Retina (tissue), 1 donor: Measurements from ENCODE around the gene TOB1.

Source experiments
- DNase-seq: peaks from one replicate; pipeline ENCODE4 v3.0.0-alpha.2; 2016

The TOB1 gene

DNA sequence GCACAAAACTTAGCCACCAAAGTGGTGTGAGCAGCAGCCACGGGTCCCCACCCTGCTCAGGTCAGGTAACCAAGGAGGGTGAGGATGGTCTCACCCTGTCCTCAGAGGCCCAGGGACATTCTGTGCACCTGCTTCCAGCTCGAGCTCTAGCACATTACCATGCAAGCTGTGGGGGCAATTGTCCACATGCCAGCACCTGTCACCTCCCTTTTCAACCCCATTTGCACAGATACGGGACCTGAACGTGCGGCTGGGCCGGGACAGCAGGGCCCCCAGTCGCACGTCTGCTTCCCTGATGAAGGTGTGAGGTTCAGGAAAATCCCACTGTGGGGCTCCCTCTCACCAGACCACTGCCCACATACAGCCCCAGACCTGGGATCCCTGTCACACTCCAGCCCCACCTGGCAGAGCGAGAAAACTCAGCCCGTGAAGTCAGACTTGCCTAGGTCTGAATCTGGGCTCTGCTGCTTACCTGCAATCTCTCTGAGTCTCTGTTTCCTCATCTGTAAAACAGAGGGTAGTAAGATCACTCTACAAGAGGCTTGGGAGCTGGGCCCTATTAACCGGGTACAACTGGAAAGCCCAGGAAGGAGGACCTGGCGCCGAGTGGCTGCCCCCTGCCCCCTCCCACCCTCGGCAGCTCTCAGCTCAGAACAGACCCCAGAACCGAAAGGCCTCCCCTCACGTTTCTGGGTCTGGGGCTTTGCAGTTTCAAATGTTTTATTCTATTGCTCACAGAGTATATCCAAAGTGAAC, 22.8 kb downstream of the TOB1 start:
- no peak for DNase-seq

- DNase-seq, result no peak
Observed at GRCh38 chr17:50842506-50843149, 23.5 kb downstream of the TOB1 start.

GRCh38 chr17:50841949-50842354, 24.2 kb downstream of the TOB1 start:
- DNase-seq, result peak; percentile 90

DNA sequence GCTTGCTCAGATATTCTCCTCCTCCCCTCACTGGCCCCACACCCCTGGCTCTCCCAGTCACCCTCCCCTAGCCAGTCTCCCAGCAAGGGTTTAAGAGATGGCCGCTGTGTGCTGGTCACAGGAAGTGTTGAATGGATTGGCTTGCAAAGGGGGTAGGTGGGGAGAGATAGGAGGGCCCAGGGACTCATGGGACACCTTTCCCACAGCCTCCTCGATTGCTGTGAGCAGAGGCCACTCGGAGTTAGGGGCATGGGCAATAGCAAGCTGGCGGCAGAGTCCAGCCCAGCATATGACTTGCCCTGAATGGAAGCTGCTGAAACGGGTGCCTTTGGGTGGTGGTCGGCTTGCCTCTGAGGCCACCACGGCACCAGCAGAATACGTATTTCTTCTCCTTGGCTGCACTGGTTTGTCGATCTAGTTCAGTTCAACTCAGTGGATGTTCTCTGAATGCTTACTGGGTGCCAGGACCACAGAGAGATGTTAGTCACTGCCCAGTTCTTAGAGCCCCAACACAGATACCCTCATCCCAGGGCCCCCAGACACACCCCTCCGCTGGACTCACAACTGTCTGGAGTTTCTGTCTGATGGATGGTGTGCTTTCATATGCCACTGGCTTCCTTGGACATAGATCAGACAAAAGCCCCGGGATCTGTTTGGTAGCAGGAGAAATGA, 24.7 kb downstream of the TOB1 start:
- DNase-seq, result no peak

GRCh38 chr17:50840311-50840851, 25.8 kb downstream of the TOB1 start:
- DNase-seq, result peak; percentile 61

DNA sequence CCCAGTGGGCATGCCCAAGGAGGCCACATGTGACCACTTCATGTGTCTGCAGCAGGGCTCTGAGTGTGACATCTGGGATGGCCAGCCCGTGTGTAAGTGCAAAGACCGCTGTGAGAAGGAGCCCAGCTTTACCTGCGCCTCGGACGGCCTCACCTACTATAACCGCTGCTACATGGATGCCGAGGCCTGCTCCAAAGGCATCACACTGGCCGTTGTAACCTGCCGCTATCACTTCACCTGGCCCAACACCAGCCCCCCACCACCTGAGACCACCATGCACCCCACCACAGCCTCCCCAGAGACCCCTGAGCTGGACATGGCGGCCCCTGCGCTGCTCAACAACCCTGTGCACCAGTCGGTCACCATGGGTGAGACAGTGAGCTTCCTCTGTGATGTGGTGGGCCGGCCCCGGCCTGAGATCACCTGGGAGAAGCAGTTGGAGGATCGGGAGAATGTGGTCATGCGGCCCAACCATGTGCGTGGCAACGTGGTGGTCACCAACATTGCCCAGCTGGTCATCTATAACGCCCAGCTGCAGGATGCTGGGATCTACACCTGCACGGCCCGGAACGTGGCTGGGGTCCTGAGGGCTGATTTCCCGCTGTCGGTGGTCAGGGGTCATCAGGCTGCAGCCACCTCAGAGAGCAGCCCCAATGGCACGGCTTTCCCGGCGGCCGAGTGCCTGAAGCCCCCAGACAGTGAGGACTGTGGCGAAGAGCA, 26.4 kb downstream of the TOB1 start:
- DNase-seq, result no peak

- no peak for DNase-seq
Observed at GRCh38 chr17:50837980-50838954, 27.9 kb downstream of the TOB1 start.

- no peak for DNase-seq
Observed at GRCh38 chr17:50837286-50837979, 28.7 kb downstream of the TOB1 start.

DNA sequence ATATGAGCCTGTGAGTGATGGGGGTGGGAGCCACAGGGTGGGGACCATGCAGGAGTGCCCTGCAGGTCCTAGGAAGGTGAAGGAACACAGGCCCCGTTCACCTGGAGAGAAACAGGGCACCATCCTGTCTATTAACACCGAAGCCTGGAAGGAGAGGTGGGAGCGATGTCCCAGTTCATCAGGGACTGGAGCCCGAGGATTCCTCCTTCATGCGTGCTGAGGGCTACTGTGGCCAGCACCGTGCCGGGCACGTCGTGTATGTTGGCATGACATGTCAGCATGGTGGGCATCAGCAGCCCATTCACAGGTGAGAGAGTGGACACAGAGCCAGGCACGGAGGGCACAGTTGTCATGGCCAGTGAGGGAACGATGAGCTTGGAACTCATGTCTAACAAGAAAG, 29.3 kb downstream of the TOB1 start:
- DNase-seq, result no peak

DNA sequence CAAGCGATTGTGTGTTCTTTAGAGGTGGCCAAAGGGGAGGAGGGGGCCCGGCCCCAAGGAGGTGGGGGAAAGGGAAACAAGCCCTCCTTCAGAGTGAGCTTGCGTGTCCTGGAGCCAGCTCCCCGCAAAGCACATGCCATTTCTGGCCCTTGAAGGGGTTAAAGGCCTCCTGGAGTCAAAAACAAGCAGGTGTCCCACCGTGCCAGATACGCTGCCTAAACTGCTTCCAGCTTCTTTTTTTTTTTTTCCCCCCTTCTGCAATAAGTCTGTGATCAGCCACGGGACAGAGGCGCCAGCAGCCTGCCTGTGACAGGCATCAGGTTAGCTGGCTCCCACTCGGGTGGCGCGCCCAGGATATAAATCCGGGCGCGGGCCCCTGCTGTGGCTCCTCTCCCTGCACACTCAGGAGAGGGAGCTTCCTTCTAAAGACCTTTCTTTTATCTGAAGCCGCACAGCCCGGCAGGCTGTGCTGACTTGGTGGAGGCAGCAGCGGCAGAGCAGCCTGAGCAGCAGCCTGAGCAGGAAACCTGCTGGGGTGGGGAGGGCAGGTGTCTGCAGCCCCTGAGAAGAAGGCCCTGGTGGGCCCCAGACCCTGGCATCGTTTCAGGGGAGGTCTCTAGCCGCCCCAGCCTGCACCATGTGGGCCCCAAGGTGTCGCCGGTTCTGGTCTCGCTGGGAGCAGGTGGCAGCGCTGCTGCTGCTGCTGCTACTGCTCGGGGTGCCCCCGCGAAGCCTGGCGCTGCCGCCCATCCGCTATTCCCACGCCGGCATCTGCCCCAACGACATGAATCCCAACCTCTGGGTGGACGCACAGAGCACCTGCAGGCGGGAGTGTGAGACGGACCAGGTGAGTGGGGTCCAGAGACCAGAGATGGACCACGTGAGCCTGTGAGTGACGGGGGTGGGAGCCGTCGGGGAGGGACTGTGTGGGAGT, 30.6 kb downstream of the TOB1 start, which contains the start of gene WFIKKN2:
WFIKKN2 (plus strand) TSS at position 286 of the 934 bp plus-strand sequence; CDS start at position 638, 352 bp downstream.
- peak; percentile 56 for DNase-seq

- DNase-seq, result peak; percentile 75
Observed at GRCh38 chr17:50834429-50835300, 31.5 kb downstream of the TOB1 start.

DNA sequence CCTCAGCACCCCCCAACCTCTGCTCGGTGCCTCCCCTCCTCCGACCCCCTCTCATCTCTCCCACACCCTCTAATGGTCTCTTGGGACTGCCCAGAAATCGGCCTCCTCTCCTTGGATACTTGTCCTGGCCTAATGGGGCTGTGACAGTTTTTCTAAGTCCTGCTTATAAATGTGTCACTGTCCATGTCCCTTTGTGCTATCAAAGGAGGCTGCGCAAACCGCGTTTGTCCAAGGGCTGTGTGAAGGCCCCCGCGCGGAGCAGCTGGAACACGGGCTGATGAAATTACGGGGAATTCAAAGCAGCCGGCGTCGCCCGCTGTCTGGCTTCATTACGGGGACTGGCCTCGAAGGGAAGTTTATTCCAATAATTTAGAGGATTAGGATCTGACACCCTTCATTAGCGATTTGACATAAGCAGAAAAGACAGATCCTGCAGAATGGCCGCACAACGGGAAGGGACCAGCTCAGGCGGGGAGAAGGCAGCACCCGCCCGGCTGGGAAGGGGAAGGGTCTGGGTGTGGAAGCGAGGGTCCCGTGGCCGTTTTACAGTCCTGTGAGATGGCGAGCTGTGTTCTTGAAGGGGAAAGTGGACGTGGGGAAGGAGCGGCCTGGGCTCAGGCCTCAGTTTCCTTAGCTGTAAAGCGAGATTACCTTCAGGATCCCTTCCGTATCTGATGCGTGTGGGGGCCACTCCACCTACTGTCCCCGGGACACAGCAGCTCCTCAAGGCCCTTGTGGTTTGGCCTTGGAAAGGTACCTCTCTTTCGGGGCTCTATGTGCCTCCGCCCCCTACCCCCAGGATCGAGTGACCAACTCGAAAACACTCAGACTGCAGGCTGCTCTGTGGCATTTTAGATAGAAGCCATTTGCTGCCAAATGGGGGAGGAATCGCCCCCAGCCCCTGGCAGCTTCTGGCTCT, 32.4 kb downstream of the TOB1 start:
- DNase-seq, result peak; percentile 88

- DNase-seq, result no peak
Observed at GRCh38 chr17:50832864-50833381, 33.2 kb downstream of the TOB1 start.

DNA sequence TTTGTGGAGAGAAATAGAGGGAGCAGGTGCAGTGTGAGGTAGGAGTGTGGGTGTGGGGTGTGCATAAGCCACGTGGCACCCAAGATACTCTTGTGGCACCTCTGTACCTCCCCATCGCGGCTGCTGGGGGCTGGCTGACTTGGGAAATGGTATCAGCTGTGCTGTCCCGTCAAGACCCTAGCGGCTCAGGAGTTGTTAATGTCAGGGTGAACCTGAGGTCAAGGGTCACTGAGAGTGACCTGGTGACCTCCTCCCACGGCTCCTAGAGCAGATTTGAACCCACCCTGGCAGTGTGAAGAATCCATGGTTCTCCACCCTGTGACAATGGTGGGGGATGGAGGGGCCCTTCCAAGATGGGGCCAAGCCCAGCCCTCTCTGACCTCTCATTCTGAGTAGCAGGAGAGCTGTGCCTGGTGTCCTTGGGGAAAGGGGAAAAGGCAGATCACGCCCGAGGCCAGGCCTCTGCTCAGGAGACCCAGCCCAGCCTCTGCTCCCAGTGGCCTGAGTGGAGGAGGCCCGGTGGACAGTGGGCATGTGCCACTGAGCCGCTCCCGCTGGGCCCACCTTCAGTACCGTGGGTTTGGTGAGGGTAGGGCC, 33.8 kb downstream of the TOB1 start:
- DNase-seq, result no peak

DNA sequence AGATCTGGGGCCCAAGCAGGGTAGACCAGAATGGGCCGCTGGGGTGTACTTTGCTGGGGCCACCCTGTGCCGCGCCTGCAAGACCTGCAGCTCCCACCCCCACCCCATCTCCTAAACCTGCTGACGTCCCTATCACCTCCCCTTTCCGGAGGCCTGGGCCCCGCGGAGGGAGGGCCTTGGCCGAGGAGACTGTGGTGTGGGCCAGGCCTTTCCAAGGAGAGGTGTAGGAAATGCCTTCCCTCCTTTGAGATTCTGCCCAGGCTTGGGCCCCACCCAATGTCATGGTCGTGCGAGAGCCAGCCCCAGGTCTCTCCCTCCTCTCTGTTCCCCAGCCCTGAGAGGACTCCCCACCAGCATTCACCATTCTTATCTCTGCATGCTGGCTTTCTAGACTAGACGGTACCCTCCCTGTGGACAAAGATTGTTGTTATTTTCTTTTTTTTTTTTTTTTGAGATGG, 34.7 kb downstream of the TOB1 start:
- no peak for DNase-seq

DNA sequence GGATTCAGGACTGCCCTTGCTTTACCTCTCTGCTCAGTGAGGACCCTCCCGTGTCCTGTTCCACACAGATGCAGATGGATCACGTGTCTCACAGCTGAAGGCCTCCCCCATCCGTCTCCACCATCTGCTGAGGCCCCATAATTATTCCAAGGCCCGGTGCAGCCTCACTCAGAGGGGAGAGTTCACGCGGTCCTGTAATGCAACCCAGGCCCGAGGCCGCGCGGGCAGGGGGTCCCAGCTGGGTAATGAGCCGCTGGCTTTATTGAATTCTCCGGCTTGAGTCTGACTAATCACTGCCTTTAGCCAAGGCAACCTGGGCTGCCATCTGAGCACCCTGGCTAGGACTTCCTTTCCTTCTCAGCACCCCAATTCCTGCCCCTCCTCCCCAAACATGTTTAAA, 35.2 kb downstream of the TOB1 start:
- DNase-seq, result peak; percentile 90

DNA sequence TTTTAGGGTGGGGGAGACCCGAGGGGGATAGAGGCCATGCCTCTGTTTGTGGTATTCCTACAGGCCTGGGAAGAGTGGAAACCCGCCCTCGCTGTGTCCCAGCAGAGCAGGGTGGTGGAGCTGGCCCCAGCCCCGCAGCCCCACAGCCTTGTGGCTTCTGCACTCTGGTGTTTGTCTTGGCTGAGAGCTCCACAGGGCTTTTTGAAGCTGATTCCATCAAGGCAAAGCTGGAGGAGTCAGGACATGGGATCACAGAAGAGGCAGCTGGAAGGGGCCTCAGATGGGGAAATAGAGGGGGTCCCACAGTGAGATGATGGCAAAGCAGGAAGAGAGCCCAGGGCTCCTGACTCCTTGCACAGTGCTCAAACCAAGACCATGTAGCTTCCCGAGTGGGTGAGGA, 35.8 kb downstream of the TOB1 start:
- no peak for DNase-seq
